DMS153 treated with DMSO at 0.1 percent for 48 hours (cell line): ENCODE data around the gene KDM4E.
A peak's percentile ranks its signal among the peaks of the same experiment; 100 is the strongest.
"Not testable (repeated sequence)": the region's sequence is repeated elsewhere in the genome, so short reads cannot be mapped to it uniquely, and the experiment has no call there.

Experiments
- DNase-seq: peaks from one replicate; lab custom pipeline; 2025; ENCODE audit not compliant: unreplicated experiment; lab: John Stamatoyannopoulos, UW

KDM4E gene

DNA sequence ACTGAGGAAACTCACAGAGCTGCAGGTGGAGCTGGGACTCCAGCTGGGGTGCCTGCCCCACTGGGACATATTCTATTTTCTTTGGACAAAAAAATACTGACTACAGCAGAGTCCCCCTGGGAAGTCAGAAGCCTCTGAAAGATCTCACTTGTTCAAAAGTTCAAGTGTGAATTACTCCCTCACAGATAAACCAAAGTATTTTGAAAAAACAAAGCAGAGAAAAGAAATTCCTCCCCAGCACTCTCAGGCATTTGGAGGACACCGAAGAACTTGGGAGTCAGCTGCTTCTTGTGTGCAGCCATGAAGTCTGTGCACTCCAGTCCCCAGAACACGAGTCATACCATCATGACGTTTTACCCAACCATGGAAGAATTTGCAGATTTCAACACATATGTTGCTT, 24.1 kb downstream of the KDM4E start, which contains the start of gene KDM4F:
KDM4F (plus strand) TSS at position 301 of the 400 bp plus-strand sequence.
- DNase-seq, result not testable (repeated sequence)

DNA sequence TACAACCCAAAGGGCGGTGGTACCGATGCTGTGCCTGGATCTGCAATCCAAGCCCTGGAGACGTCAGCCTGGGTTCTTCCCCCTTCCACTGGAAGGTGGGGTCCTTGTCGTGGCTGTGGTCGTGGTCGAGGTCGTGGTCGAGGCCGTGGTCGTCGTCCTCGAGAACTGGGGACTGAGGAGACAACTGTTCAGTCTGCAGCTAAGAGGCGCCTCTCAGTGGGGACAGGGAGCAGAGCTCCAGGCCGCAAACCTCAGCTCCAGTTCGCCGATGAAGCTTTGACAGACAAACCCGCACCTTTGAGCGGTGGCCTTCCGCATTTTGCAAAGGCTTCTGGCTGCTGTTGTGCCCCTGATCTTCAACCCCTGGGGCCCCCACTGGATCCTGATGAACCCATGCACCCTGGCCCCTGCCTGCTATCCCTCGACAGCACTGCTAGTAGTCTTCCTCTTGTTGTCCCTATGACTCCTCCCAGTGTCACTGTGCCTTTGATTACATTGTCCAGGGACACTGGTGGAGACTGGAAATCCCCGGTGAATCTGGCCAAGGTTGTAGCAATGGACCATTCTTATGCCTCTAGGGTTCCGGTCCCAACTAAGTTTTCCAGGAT, 25.6 kb downstream of the KDM4E start:
- DNase-seq, result no peak

DNA sequence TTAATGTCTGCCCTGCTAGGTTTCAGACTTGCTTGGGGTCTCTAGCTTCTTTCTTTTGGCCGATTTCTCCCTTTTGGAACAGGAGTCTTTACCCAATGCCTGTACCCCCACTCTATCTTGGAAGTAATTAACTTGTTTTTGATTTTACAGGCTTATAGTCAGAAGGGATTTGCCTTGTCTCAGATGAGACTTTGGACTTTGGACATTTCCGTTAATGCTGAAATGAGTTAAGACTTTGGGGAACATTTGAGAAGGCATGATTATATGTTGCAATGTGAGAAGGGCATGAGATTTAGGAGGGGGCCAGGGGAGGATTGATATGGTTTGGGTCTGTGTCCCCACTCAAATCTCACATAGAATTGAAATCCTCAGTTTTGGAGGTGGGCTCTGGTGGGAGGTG, 29.3 kb downstream of the KDM4E start:
- no peak for DNase-seq

DNA sequence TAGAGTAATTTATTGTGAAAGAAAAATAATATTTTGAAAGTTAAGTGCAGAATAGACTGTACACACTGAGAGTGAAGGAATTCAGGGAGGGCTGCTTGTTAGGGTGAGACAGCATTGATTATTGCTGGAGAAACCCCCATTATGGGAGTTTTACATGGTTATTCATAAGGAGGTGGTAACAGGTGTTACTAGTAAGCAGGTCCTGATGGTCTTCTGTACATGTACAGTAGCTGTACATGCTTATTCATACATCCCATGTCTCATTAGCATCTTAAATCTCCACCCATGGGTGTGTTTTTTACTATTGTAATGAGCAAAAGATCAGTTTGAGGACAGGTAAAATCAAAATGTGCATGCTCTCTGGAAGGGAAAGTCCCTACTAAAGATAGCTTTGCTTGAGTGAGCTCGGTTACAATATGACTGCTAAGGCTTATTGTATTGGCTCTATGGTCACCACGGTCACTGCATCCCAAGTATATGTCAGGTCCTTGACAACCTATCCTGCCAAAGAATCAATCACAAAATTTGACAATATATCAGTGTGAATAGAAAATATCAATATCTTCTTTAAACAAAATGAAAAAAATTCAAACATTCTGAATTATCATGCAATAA, 30.3 kb downstream of the KDM4E start:
- DNase-seq, result no peak

DNA sequence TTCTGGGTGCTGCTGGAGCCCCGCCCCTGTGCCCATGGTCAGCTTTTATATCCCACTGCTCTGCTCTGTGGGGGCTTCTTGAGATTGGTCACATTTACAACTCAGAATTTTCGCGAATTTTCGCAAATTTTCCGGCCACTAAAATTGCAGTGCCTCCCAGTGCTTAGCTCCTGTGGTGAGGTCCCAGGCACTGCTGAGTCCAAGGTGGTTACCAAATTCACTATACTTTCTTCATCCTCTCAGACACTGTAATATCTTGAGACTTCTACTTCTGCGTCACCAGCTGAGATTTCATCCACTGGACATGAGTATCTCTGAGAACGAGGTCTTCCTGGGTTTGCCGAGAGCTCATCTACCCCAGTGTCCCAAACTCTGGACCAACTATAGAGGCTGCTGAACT, 32.9 kb downstream of the KDM4E start:
- no peak for DNase-seq

DNA sequence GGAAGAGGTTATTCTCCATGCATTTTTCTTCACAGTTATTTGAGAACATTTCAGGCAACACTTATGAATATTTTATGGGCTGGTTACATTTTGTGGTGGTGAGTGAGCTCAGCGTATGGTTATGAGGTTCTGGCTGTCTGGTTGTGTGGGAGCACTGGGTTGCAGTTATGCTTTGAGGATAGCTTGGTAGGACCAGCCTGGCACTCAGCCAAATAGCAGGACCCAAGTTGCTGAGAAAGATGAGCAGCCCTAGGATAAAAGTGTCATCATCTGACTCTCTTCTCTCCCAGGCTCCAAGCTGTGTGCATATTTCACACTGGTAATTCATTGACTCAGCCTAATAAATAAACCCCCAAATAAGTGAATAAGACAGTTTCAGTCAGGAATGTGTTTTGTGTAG, 33.6 kb downstream of the KDM4E start:
- DNase-seq, result no peak

DNA sequence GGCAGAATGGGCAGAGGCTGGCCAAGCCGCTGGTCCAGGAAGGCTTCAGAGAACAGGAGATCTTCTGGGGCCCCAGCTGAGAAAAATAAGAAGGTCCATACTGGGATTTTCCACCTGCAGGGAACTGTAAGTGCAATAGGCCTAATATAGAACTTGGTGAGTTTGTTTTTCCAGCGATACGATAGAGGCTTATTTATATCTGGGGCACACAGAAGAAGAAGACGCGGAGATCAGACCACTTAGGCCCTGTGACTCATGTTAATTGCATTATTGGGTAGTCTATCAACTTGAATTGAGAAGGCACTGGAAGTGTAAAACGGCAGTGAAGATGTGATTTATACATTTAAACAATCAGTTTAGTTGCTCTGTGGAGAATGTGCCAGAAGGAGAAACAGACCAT, 34.0 kb downstream of the KDM4E start:
- DNase-seq, result no peak

DNA sequence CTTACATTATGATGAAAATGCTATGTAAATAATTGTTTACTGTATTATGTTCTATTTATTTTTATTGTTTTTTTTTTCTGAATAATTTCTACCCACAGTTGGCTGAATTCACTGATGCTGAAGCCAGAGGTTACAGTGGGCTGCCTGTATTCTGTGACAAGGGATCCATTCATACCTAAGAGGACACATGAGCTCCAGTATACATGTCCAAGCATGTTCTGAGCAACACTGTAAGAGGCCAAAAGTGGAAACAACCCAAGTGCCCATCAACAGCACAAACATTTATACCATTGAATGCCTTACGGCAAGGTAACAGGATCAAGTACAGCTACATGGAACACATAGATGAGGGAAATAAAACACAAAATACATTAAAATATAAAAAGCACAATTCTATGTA, 40.3 kb downstream of the KDM4E start:
- DNase-seq, result peak; percentile 4

DNA sequence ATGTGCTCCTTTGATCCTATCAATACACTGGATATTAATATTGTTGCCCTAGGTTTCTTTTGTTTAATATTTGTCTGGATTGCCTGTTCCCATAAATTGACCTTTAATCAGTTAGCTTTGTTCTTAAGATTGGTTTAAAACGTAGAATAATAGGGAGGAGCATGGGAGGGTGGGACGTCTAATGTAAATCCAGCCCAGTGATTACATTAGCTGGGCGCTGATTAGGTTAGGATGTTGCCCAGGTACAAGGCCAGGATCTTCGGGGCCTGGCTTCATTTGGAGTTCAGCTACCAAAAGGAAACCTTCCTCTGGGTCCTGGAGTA, 41.6 kb downstream of the KDM4E start, which contains the start of gene SRSF8:
SRSF8 (plus strand) TSS at position 204 of the 323 bp plus-strand sequence. CDS start 308 bp downstream, outside the sequence.
- DNase-seq, result peak; percentile 30

DNA sequence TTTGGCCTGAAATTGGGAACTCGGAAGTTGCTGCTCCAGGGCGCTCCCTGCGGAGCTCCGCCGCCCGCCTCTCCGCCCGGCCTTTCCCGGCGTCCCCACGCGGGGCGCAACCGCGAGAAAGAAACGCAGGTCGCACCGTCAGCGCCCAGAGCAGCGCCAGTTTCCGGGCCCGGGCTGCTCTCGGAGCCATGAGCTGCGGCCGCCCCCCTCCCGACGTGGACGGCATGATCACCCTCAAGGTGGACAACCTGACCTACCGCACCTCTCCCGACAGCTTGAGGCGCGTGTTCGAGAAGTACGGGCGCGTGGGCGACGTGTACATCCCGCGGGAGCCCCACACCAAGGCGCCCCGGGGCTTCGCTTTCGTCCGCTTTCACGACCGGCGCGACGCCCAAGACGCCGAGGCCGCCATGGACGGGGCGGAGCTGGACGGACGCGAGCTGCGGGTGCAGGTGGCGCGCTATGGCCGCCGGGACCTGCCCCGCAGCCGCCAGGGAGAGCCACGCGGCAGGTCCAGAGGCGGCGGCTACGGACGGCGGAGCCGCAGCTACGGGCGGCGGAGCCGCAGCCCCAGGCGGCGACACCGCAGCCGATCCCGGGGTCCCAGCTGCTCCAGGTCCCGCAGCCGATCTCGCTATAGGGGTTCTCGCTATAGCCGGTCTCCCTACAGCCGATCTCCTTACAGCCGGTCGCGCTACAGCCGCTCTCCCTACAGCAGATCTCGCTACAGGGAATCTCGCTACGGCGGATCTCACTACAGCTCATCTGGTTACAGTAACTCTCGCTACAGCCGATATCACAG, 42.2 kb downstream of the KDM4E start:
- no peak for DNase-seq

DNA sequence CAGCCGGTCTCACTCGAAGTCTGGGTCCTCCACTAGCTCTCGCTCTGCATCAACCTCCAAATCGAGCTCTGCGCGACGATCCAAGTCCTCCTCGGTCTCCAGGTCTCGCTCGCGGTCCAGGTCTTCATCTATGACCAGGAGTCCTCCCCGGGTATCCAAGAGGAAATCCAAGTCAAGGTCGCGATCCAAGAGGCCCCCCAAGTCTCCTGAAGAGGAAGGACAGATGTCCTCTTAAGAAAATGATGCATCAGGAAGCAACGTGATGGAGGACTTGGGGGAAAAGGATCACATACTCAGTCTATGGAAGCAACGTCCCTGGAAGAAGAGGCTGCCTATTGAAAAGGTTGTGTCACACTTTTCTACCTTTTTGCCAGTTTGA, 42.8 kb downstream of the KDM4E start:
- DNase-seq, result peak; percentile 79

DNA sequence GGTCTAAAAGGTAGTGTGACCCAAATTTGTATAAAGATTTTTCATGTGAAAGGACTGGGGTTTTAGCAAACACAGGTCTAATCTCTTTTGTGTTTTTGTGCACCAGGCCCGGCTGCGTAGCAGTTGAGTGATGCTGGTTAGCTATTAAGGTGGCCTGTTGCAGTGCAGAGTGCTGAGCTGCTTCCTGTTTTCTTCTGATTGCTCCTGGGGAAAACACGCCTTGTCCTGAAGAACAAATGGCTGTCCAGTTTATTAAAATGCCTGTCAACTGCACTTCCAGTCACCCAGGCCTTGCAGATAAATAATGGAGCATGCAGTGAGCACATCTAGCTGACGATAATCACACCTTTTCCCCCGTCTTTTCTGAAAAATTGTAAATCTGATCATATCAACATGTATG, 43.5 kb downstream of the KDM4E start:
- peak; percentile 77 for DNase-seq

DNA sequence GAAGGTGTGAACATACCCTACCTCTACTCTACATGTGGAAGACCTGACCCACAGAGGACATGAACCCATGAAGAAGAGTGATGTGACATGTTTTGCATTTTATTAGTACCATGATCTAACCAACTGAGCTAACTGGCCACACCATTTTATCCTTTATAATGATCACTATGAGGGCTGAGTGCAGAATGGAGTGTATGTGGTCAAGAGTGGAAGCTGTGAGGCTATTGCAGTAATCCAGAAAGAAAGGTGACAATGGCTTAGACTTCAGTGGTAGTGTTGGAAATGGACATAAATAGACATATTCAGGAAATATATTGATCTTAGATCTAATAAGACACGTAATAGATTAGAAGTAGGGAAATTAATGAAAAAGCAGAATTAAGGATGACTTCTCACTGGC, 45.4 kb downstream of the KDM4E start:
- no peak for DNase-seq

DNA sequence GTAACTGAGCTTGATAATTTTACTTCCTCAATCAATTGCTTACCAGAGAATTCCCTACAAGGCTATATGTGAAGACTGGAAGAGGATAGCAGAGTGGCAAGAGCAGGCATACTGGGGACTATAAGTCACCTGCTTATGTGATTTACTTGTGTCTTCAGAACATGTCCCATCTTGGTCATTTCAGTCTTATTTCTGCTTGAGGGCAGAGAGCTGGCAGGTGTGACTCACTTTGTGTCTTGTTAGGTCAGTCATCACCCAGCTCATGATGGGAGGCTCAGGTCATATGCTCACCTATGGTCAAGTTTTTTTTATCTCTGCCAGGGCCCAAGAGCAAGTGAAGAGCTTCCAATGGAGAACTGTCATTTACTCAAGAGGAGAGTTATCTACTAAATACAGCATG, 47.9 kb downstream of the KDM4E start:
- no peak for DNase-seq

DNA sequence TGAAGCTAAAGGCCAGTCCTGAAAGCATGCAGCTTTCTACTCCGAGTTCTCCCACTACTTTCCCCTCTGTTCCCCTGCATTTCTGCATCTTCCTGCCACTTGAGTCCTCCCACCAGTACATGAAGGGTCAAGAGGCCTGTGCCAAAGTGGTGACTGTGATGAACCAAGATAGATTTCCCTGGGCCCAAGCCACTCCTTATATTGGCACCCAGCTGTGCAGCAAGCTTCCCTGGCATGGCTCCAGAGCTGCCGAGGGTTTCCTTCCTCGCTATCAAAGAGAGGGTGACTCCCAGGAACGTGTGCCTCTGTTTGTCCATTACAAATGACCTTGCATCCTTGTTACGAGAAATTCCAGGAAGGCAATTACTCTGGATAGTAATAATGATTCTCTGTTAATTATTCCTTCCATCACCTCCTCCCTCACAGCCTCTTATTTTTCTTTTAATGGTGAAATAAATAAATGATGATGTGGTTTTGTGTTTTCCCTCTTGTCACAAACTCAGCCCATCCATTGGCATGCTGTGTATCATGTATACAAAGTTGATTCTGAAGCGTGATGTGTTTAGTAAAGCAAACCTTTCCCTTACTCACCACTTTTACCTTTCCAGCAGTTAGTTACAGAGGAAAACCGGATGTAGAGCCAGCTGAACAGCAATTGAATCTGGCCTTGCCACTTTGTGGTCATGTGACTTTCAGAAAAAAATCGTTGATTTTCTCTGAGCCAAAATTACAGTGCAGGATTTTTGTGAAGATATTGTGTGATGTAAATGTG, 49.9 kb downstream of the KDM4E start:
- peak; percentile 14 for DNase-seq

DNA sequence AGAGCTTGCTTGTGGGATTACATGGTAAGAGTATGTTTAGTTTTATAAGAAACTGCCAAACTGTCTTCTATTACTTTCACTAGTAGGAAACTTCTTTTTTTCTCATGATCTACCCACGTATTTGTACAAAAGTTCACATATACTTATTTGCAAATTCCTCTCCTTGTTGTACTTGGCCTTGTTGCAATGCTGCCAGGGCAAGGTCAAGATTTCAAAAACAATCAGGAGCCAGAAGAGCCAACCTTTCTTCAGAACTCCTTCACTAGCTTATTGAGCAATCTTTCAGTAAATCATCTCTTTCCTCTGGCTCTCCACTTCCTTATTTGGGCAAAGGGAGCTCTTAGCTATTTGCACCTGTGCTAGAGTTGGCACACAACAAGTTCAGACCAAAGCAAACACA, 51.4 kb downstream of the KDM4E start:
- DNase-seq, result no peak

DNA sequence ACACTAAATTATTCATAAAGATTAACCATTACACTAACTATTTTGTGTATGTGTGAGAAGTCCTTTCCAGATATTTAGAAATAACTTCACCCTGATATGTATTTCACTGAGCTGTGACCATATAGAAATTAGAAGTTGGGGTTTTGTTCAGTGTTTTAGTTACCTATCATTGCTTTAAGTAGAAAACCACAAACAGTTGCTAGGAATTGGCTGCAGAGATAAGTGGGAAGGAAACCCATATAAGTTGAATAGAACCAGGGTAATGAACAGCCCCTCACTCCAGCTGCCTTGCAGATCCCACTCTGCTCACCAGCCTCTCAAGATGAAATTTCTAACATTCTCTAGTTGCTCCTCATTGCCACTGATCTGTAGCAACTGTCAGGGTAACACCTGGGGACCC, 51.9 kb downstream of the KDM4E start:
- no peak for DNase-seq
